ENCODE results near the gene HOXA13. TPM values are rescaled to one million over a fixed set of nuclear protein-coding genes. Genes with fewer than 3 reads are reported as not detected.

The HOXA13 gene
- total RNA-seq, 1 experiment from 2014 or later, result 12.1 TPM

DNA sequence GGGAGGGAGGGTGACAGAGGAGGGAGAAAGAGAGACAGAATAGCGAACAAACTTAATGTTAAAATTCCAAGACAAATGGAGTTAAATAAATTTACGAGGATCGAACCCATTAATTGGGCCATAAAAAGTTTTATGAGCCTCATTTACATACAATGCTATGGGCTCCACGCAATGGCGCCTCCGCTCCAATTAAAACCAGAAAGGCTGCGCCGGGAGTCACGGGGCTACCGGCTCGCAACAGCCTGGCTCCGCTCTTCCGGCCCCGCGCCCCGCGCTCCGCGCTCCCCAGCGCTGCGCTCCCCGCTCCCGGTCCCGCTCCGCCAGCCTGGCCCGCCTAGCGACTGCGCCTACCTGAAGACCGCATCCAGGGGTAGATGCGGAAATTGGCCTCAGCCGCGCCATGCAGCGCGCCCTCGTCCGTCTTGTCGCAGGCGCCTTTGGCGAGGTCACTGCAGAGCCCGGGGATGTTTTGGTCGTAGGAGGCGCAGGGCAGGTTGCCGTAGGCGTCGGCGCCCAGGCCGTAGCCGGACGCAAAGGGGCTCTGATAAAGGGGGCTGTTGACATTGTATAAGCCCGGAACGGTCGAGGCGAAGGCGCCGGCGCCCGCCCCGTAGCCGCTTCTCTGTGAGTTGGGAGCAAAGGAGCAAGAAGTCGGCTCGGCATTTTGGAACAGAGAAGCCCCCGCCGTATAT, 43.9 kb downstream of the HOXA13 start:
- ChIA-PET POLR2A (ENCODE audit: unreplicated experiment) (interaction anchor here (1.0 kb wide), 1 partner anchor 59 kb away, joined by 5 read pairs; no protein-coding TSS in a partner anchor), CTCF (no interaction called here)
- H3K9me3 ChIP-seq (ENCODE audit: low read length), result no peaks in the 10 kb centered on the region
- peak overlapping the region; percentile 43 for H3K9ac ChIP-seq (ENCODE audit: low read length)
- H3K79me2 ChIP-seq (ENCODE audit: low read length), result peaks cover 26% of the 10 kb centered on the region
- intact Hi-C loops (cut with micrococcal nuclease), result no loop called here
- H3K9me2 ChIP-seq (replicated peaks; ENCODE audit: low read length), result no peaks in the 10 kb centered on the region
- H3K36me3 ChIP-seq (ENCODE audit: low read depth, low read length), result no peaks in the 10 kb centered on the region
- peak overlapping the region; percentile 94 for H3K4me2 ChIP-seq (ENCODE audit: low read length)
- H3K4me1 ChIP-seq (ENCODE audit: insufficient read depth, low read length), result peaks cover 28% of the 10 kb centered on the region
- peak overlapping the region; percentile 79 for H3K4me3 ChIP-seq (ENCODE audit: low read length)
- H4K20me1 ChIP-seq (ENCODE audit: low read length), result no peaks in the 10 kb centered on the region
- peak overlapping the region; percentile 93 for H2AFZ ChIP-seq (ENCODE audit: low read length)
- DNase-seq, result peak; percentile 52
- no TSS peak for BruUV-seq (replicated peaks)
- peak; percentile 4 for ATAC-seq
- no peaks in the 10 kb centered on the region for H3F3A ChIP-seq (ENCODE audit: low read length, unreplicated experiment)
- H3K27ac ChIP-seq (ENCODE audit: low read length), result no peak overlapping the region
- no peaks in the 10 kb centered on the region for H3K27me3 ChIP-seq (ENCODE audit: low read length)
- TF ChIP-seq CTCF (conservative IDR thresholded peaks at IDR 0.05; ENCODE audit: low read depth, low read length) (0 out of 2 replicates have a peak, but pooled peaks have one; percentile 13), EZH2phosphoT487 (IDR thresholded peaks at IDR 0.05; ENCODE audit: borderline replicate concordance, low read length) (no peak)

- peak overlapping the region; percentile 93 for H2AFZ ChIP-seq (ENCODE audit: low read length)
- intact Hi-C loops (cut with micrococcal nuclease), result no loop called here
Measured at GRCh38 chr7:27154901-27155815, 44.7 kb downstream of the HOXA13 start.

GRCh38 chr7:27154369-27154768, 45.5 kb downstream of the HOXA13 start:
- Histone ChIP-seq H3K36me3 (ENCODE audit: low read depth, low read length) (no peaks in the 10 kb centered on the region), H3K9me2 (replicated peaks; ENCODE audit: low read length) (no peaks in the 10 kb centered on the region), H3K4me3 (ENCODE audit: low read length) (no peak overlapping the region), H3K79me2 (ENCODE audit: low read length) (peaks cover 39% of the 10 kb centered on the region), H3K4me1 (ENCODE audit: insufficient read depth, low read length) (peaks cover 19% of the 10 kb centered on the region), H3K9me3 (ENCODE audit: low read length) (no peaks in the 10 kb centered on the region), H3K4me2 (ENCODE audit: low read length) (no peak overlapping the region), H2AFZ (ENCODE audit: low read length) (no peak overlapping the region), H3F3A (ENCODE audit: low read length, unreplicated experiment) (no peaks in the 10 kb centered on the region), H3K9ac (ENCODE audit: low read length) (no peak overlapping the region), H3K27me3 (ENCODE audit: low read length) (no peaks in the 10 kb centered on the region), H3K27ac (ENCODE audit: low read length) (no peak overlapping the region), H4K20me1 (ENCODE audit: low read length) (no peaks in the 10 kb centered on the region)
- CTCF ChIA-PET, result no interaction called here
- POLR2A ChIA-PET (ENCODE audit: unreplicated experiment), result no interaction called here
- TF ChIP-seq EZH2phosphoT487 (IDR thresholded peaks at IDR 0.05; ENCODE audit: borderline replicate concordance, low read length), result no peak
- no peak for TF ChIP-seq EZH2 (IDR thresholded peaks at IDR 0.05; ENCODE audit: low read length, unreplicated experiment)
- no peak for TF ChIP-seq CTCF (conservative IDR thresholded peaks at IDR 0.05; ENCODE audit: low read depth, low read length)
- intact Hi-C loops (cut with micrococcal nuclease), result no loop called here
- DNase-seq (no peak), ATAC-seq (no peak)
- no TSS peak for BruUV-seq (replicated peaks)

More at GRCh38 chr7:27154901-27155815, 44.7 kb downstream of the HOXA13 start:
- Histone ChIP-seq H3K36me3 (ENCODE audit: low read depth, low read length) (no peaks in the 10 kb centered on the region), H3K9ac (ENCODE audit: low read length) (peak overlapping the region; percentile 43; the same call in 1 of the 2 replicates), H3K9me2 (replicated peaks; ENCODE audit: low read length) (no peaks in the 10 kb centered on the region), H4K20me1 (ENCODE audit: low read length) (no peaks in the 10 kb centered on the region), H3K27ac (ENCODE audit: low read length) (no peak overlapping the region), H3K79me2 (ENCODE audit: low read length) (peaks cover 31% of the 10 kb centered on the region), H3K9me3 (ENCODE audit: low read length) (no peaks in the 10 kb centered on the region), H3K4me2 (ENCODE audit: low read length) (peak overlapping the region; percentile 94), H3K4me3 (ENCODE audit: low read length) (peak overlapping the region; percentile 79), H3F3A (ENCODE audit: low read length, unreplicated experiment) (no peaks in the 10 kb centered on the region), H3K27me3 (ENCODE audit: low read length) (no peaks in the 10 kb centered on the region), H3K4me1 (ENCODE audit: insufficient read depth, low read length) (peaks cover 26% of the 10 kb centered on the region)
- DNase-seq (no peak), ATAC-seq (no peak)
- POLR2A ChIA-PET (ENCODE audit: unreplicated experiment), result interaction anchor here (1.0 kb wide), 1 partner anchor 59 kb away, joined by 5 read pairs; no protein-coding TSS in a partner anchor
- BruUV-seq (replicated peaks), result no TSS peak
- CTCF ChIA-PET, result no interaction called here
- no peak for TF ChIP-seq EZH2phosphoT487 (IDR thresholded peaks at IDR 0.05; ENCODE audit: borderline replicate concordance, low read length)
- TF ChIP-seq EZH2 (IDR thresholded peaks at IDR 0.05; ENCODE audit: low read length, unreplicated experiment), result no peak

Data from PC-3 (cell line).